CD4-positive, alpha-beta T cell treated with Interleukin-12 subunit alpha and Interleukin-12 subunit beta, for 1 hour (primary cell): Measurements from ENCODE around the gene GRB7.
A peak's percentile ranks its signal among the peaks of the same experiment; 100 is the strongest.
"Not testable (repeated sequence)": the region's sequence is repeated elsewhere in the genome, so short reads cannot be mapped to it uniquely, and the experiment has no call there.

ENCODE experiments used
- DNase-seq: peaks from one replicate; pipeline ENCODE4 v3.0.0-alpha.2; 2020

GRB7 gene

GRCh38 chr17:39753514-39754160 lies 15.9 kb downstream of the GRB7 start:
- peak; percentile 83 for DNase-seq

GRCh38 chr17:39754161-39754957 lies 16.6 kb downstream of the GRB7 start:
- DNase-seq = peak; percentile 99

- no peak for DNase-seq
Observed at GRCh38 chr17:39754958-39755553, 17.3 kb downstream of the GRB7 start.

GRCh38 chr17:39755554-39756379 lies 18.0 kb downstream of the GRB7 start:
- peak; percentile 81 for DNase-seq

- no peak for DNase-seq
Observed at GRCh38 chr17:39756380-39757079, 18.8 kb downstream of the GRB7 start.

- no peak for DNase-seq
Observed at GRCh38 chr17:39757176-39757662, 19.5 kb downstream of the GRB7 start.

GRCh38 chr17:39757931-39758873 lies 20.5 kb downstream of the GRB7 start:
- DNase-seq = peak; percentile 70

GRCh38 chr17:39759204-39759603 lies 21.5 kb downstream of the GRB7 start:
- no peak for DNase-seq

GRCh38 chr17:39761861-39762496 lies 24.2 kb downstream of the GRB7 start:
- no peak for DNase-seq

GRCh38 chr17:39763051-39763820 lies 25.5 kb downstream of the GRB7 start:
- no peak for DNase-seq

GRCh38 chr17:39764171-39764570 lies 26.4 kb downstream of the GRB7 start:
- not testable (repeated sequence) for DNase-seq

GRCh38 chr17:39765175-39765574 lies 27.4 kb downstream of the GRB7 start:
- DNase-seq = no peak

- DNase-seq = no peak
Observed at GRCh38 chr17:39765766-39766165, 28.0 kb downstream of the GRB7 start.

GRCh38 chr17:39767147-39767546 lies 29.4 kb downstream of the GRB7 start:
- DNase-seq = no peak

- peak; percentile 75 for DNase-seq
Observed at GRCh38 chr17:39769974-39770587, 32.3 kb downstream of the GRB7 start.

GRCh38 chr17:39772415-39772814 lies 34.7 kb downstream of the GRB7 start:
- no peak for DNase-seq

- DNase-seq = peak; percentile 50
Observed at GRCh38 chr17:39772987-39773934, 35.5 kb downstream of the GRB7 start.

- DNase-seq = no peak
Observed at GRCh38 chr17:39774047-39774446, 36.3 kb downstream of the GRB7 start.
